H7 (cell line): ENCODE results near the gene MYB. TPM values are rescaled to one million over a fixed set of nuclear protein-coding genes. Genes with fewer than 3 reads are reported as not detected.

Experiments used
- DNase-seq: peaks from one replicate; pipeline ENCODE4 v3.0.0; 2012
- H3K27me3 ChIP-seq: 2 replicates; pipeline ENCODE4 v1.6.0; 2011; ENCODE audit warnings: mild to moderate bottlenecking, low read length; ENCODE audit not compliant: control insufficient read depth, insufficient read depth
- H3K36me3 ChIP-seq: replicated peaks from 2 replicates; pipeline ENCODE4 v1.5.1; 2011; ENCODE audit warnings: low read length; ENCODE audit not compliant: control insufficient read depth, insufficient read depth
- H3K4me3 ChIP-seq: 2 replicates; pipeline ENCODE4 v1.5.1; 2011; ENCODE audit warnings: low read depth, mild to moderate bottlenecking, control low read depth, low read length, moderate library complexity; ENCODE audit not compliant: insufficient read depth
- total RNA-seq: library from RNA; depleted of rRNA; stranded (reverse); fragments of >200 nt; shearing (Covaris generic); gene quantifications from 2 replicates; pipeline ENCODE4 v1.2.3, GENCODE V29; 2014

MYB gene
- total RNA-seq, 1 experiment from 2014 or later = 0.94 TPM

DNA sequence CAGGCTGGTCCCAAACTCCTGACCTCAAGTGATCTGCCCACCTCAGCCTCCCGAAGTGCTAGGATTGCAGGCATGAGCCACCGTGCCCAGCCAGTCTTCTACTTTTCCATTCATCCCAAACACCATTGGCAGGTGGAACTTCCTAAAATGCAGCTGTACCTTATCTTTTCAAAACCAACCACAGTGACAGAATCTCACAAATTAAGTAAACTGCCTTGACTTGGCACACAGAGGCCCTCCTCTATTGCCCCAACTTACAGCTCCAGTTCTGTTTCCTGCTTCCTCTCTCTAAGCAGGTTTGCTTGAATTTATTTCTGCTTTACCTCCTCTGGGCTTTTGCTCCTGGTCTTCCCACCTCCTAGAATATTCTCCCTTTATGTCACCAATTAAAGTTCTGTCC is 7.6 kb downstream of the MYB start:
- no peak for DNase-seq
- H3K36me3 ChIP-seq = no peaks in the 10 kb centered on the region
- no peak overlapping the region for H3K4me3 ChIP-seq
- H3K27me3 ChIP-seq = peaks cover 1% of the 10 kb centered on the region

- Histone ChIP-seq H3K27me3 (no peaks in the 10 kb centered on the region; the same call in 1 of the 2 replicates), H3K4me3 (no peak overlapping the region), H3K36me3 (no peaks in the 10 kb centered on the region)
- no peak for DNase-seq
Measured at GRCh38 chr6:135189344-135189743, 8.2 kb downstream of the MYB start.

DNA sequence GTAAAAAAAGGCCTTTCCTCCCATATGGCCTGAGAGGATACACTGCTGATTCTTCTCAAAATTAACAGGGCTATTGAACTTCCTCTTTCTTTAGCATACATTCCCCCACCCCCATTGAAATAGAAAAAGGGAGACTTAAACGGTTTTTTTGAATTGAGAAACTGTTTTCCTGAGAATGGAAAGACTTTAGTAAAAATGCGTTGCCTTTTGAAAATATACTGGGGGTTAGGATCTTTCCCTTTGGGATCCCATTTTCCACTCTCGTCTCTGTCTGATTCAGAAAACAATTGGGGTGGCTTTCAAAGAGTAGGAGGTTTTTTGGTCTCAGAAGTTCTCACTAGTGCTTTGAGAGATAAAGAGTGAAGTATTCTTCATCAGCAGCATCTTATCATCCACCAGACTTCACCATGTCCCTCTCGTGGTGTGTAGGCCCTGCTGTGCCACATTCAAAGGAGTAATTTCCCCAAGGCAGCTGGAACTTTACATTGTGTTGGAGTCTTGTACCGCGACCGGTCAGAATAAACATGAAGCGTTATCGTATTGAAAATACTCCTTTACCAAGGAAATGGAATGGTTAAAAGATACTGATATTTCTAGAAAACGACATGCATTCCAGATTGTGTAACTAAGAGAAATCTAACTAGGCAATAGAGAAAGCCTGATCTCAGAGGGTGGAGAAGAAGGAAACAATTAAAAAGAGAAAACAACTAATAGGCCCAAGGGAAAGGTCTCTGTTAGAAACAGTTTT is 10.6 kb downstream of the MYB start:
- Histone ChIP-seq H3K27me3 (no peaks in the 10 kb centered on the region), H3K36me3 (no peaks in the 10 kb centered on the region; the same call in none of the 2 replicates), H3K4me3 (no peak overlapping the region)
- DNase-seq = no peak

GRCh38 chr6:135192256-135193174 is 11.4 kb downstream of the MYB start:
- no peak for DNase-seq
- H3K27me3 ChIP-seq = no peaks in the 10 kb centered on the region
- no peaks in the 10 kb centered on the region; the same call in none of the 2 replicates for H3K36me3 ChIP-seq
- H3K4me3 ChIP-seq = no peak overlapping the region

DNA sequence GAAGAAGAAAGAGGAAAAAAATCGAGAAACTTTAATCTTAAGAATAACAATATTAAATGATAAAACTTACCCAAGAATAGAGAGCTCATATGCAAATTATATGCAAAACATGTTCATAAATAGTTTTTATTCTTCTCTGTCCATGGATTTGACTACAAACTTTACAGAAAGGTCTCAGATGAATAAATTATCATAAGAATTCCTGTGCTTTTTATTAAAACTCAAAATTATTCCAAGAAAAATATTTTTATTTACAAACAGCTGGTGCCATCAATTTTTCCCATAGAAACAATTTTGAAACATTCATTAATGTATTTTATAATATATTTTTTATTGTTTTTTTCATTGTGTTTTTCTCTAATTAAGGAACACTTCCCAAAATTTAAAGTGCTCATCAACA is 12.1 kb downstream of the MYB start:
- Histone ChIP-seq H3K36me3 (no peaks in the 10 kb centered on the region; the same call in none of the 2 replicates), H3K4me3 (no peak overlapping the region), H3K27me3 (no peaks in the 10 kb centered on the region)
- no peak for DNase-seq

GRCh38 chr6:135195041-135195440 is 13.9 kb downstream of the MYB start:
- DNase-seq = no peak
- Histone ChIP-seq H3K36me3 (no peaks in the 10 kb centered on the region; the same call in none of the 2 replicates), H3K27me3 (no peaks in the 10 kb centered on the region), H3K4me3 (no peak overlapping the region)

- Histone ChIP-seq H3K36me3 (no peaks in the 10 kb centered on the region; the same call in none of the 2 replicates), H3K4me3 (no peak overlapping the region), H3K27me3 (no peaks in the 10 kb centered on the region)
- DNase-seq = no peak
Measured at GRCh38 chr6:135195522-135195921, 14.4 kb downstream of the MYB start.

- H3K4me3 ChIP-seq = no peak overlapping the region
Measured at GRCh38 chr6:135196739-135197510, 15.8 kb downstream of the MYB start.

GRCh38 chr6:135202836-135203235 is 21.7 kb downstream of the MYB start:
- Histone ChIP-seq H3K36me3 (no peaks in the 10 kb centered on the region; the same call in 1 of the 2 replicates), H3K27me3 (no peaks in the 10 kb centered on the region), H3K4me3 (no peak overlapping the region)
- no peak for DNase-seq

More at GRCh38 chr6:135196739-135197510, 15.8 kb downstream of the MYB start:
- H3K27me3 ChIP-seq = no peaks in the 10 kb centered on the region
- no peaks in the 10 kb centered on the region; the same call in none of the 2 replicates for H3K36me3 ChIP-seq
- DNase-seq = no peak

DNA sequence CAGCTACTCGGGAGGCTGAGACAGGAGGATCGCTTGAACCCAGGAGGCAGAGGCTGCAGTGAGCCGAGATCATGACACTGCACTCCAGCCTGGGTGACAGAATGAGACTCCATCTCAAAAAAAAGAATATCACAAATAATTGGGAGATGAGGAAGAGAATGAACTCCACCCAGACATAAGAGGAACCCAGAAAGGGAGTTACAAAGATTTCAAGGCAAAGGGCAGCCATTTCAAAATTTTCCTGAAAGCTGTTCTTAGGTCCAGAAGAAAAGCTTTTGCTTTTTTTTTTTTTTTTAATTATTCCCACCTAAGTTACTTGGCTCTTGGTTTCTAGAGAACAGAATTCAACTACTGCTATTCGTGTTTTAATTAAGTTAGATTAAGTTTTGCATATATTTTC is 23.8 kb downstream of the MYB start:
- Histone ChIP-seq H3K36me3 (no peaks in the 10 kb centered on the region; the same call in 1 of the 2 replicates), H3K4me3 (no peak overlapping the region), H3K27me3 (no peaks in the 10 kb centered on the region)
- DNase-seq = no peak

- Histone ChIP-seq H3K27me3 (no peaks in the 10 kb centered on the region), H3K36me3 (no peaks in the 10 kb centered on the region; the same call in 1 of the 2 replicates), H3K4me3 (no peak overlapping the region)
- DNase-seq = no peak
Measured at GRCh38 chr6:135209803-135210202, 28.7 kb downstream of the MYB start.

GRCh38 chr6:135210632-135211305 is 29.7 kb downstream of the MYB start:
- no peak overlapping the region for H3K4me3 ChIP-seq
- no peaks in the 10 kb centered on the region for H3K27me3 ChIP-seq
- H3K36me3 ChIP-seq = no peaks in the 10 kb centered on the region; the same call in 1 of the 2 replicates
- DNase-seq = no peak

DNA sequence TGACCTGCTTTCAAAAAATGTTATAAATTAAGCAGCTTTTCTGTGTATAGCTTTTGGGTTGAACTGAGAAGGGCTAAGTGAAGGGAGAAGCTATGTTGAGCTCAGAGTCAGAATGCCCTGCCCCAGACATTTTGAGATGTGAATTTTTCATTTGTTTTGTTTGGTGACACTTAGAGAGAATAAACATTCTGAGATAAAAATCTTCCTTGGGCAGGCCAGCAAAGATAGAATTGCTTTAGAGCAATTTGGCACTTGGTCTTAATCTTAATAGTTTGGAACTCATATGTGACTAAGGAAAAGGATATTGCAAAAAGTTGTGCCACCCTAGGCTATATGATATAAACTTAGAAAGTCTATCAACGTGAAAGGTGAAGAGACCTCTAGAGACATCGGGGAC is 30.2 kb downstream of the MYB start:
- no peak for DNase-seq
- no peaks in the 10 kb centered on the region for H3K27me3 ChIP-seq
- no peak overlapping the region for H3K4me3 ChIP-seq
- no peaks in the 10 kb centered on the region; the same call in 1 of the 2 replicates for H3K36me3 ChIP-seq
